Stimulated activated CD4-positive, alpha-beta T cell treated with anti-CD3 and anti-CD28 coated beads, TNF-alpha, amount 100 ng/mL, for 24 hours (primary cell): Measurements from ENCODE around the gene ORMDL2.
"Not testable (repeated sequence)": the region's sequence is repeated elsewhere in the genome, so short reads cannot be mapped to it uniquely, and the experiment has no call there.

ENCODE experiments used
- DNase-seq, 3 experiments: peaks; one replicate each; pipeline ENCODE4 v3.0.0-alpha.2; 2020; ENCODE audit warnings: low read depth in 3 of 3

Gene ORMDL2

GRCh38 chr12:55852740-55853139 is 34.9 kb downstream of the ORMDL2 start:
- no peak for DNase-seq

GRCh38 chr12:55861396-55861795 is 43.6 kb downstream of the ORMDL2 start:
- DNase-seq: no peak

- DNase-seq: no peak
Measured at GRCh38 chr12:55861871-55862270, 44.0 kb downstream of the ORMDL2 start.

GRCh38 chr12:55862286-55862685 is 44.4 kb downstream of the ORMDL2 start:
- no peak for DNase-seq

- DNase-seq: not testable (repeated sequence)
Measured at GRCh38 chr12:55862931-55863330, 45.1 kb downstream of the ORMDL2 start.

GRCh38 chr12:55865327-55865726 is 47.5 kb downstream of the ORMDL2 start:
- no peak for DNase-seq

GRCh38 chr12:55866454-55867004 is 48.7 kb downstream of the ORMDL2 start:
- not testable (repeated sequence) for DNase-seq
